GM21526 (cell line): ENCODE data around the gene RNF220.
"Not testable (repeated sequence)": the region's sequence is repeated elsewhere in the genome, so short reads cannot be mapped to it uniquely, and the experiment has no call there.

Experiments
- ATAC-seq: cut with Tn5 transposase; IDR thresholded peaks from one replicate; pipeline ENCODE4 v1.9.1; 2021; ENCODE audit warnings: moderate library complexity; ENCODE audit not compliant: unreplicated experiment, low FRiP score

Gene RNF220

GRCh38 chr1:44695671-44696070, 290.6 kb downstream of the RNF220 start:
- no peak for ATAC-seq

GRCh38 chr1:44696101-44696500, 291.0 kb downstream of the RNF220 start:
- ATAC-seq: no peak

- no peak for ATAC-seq
Observed at GRCh38 chr1:44696789-44697345, 291.8 kb downstream of the RNF220 start.

- ATAC-seq: no peak
Observed at GRCh38 chr1:44698138-44698537, 293.1 kb downstream of the RNF220 start.

- ATAC-seq: not testable (repeated sequence)
Observed at GRCh38 chr1:44699375-44699774, 294.3 kb downstream of the RNF220 start.

- ATAC-seq: no peak
Observed at GRCh38 chr1:44700573-44700972, 295.5 kb downstream of the RNF220 start.

GRCh38 chr1:44701141-44701573, 296.1 kb downstream of the RNF220 start:
- no peak for ATAC-seq
